T-helper 2 cell treated with Interferon-gamma antibody and Interleukin-4, amounts not matched to agents 5 μg/mL and 100 μg/mL, for 36 hours (primary cell): ENCODE measurements around the gene PRSS38.

ENCODE experiments used
- DNase-seq: peaks from one replicate; pipeline ENCODE4 v3.0.0; 2021; ENCODE audit warnings: low spot score
- H3K27ac Mint-ChIP-seq: one replicate; pipeline ENCODE4 v1.8.0; 2021; ENCODE audit warnings: mild to moderate bottlenecking, mixed read lengths
- H3K27me3 Mint-ChIP-seq: one replicate; pipeline ENCODE4 v1.8.0; 2021; ENCODE audit warnings: low read depth, mixed read lengths
- H3K36me3 Mint-ChIP-seq: one replicate; pipeline ENCODE4 v1.8.0; 2021; ENCODE audit warnings: low read depth, mixed read lengths
- H3K4me1 Mint-ChIP-seq: one replicate; pipeline ENCODE4 v1.8.0; 2021; ENCODE audit warnings: low read depth, mixed read lengths
- H3K4me3 Mint-ChIP-seq: one replicate; pipeline ENCODE4 v1.8.0; 2022; ENCODE audit warnings: mild to moderate bottlenecking, moderate library complexity, mixed read lengths
- H3K9me3 Mint-ChIP-seq: one replicate; pipeline ENCODE4 v1.8.0; 2021; ENCODE audit warnings: mixed read lengths

The PRSS38 gene

GRCh38 chr1:227885135-227885647 lies 69.7 kb downstream of the PRSS38 start:
- Mint-ChIP-seq H3K9me3 (no peaks in the 10 kb centered on the region), H3K27me3 (peaks cover 6% of the 10 kb centered on the region), H3K36me3 (no peaks in the 10 kb centered on the region), H3K27ac (peak overlapping the region; percentile 60), H3K4me3 (peak overlapping the region; percentile 65), H3K4me1 (peaks cover 4% of the 10 kb centered on the region)
- DNase-seq, result no peak

DNA sequence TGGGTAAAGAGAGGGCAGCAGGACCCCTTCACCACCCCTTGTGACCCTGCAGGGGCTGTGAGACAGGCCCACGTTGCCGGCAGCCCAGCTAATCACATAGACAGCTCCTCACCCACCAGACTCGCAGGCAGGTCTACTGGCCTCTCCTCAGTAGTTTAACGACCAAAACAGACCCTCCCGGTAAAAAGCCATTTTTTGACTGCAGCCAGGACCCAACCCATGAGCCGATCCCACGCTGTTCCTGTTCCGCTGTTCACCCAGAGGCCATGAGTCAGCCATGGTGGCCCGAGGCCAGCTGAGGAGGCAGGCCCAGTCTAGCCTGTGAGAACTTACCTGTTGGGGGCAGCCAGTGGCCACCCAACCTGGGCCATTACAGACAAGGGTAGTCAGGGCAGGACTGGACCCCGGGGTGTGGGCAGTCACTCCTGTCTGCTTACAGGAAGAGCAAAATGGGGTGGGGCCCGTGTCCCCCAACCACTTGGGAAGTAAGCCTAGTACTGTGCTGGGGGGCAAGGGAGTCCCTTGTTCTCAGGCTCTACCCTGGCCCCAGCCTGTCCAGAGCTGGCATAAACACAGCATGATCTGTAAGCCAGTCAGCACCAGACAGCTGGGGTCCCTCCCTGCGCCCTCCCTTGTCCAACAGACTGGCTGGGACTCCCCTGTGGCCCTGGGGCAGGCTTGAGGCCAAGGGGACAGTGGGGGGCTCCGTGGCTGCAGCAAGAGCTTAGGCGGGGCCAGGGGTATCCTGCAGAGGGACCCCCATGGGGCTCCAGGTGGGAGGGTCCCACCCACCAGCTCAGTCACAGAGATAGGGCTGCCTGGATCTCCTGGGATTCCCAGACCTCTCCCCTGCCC lies 70.4 kb downstream of the PRSS38 start:
- peaks cover 4% of the 10 kb centered on the region for H3K4me1 Mint-ChIP-seq
- peak overlapping the region; percentile 65 for H3K4me3 Mint-ChIP-seq
- peaks cover 2% of the 10 kb centered on the region for H3K27me3 Mint-ChIP-seq
- peak overlapping the region; percentile 60 for H3K27ac Mint-ChIP-seq
- no peak for DNase-seq
- H3K36me3 Mint-ChIP-seq, result no peaks in the 10 kb centered on the region
- no peaks in the 10 kb centered on the region for H3K9me3 Mint-ChIP-seq

- Mint-ChIP-seq H3K27ac (no peak overlapping the region), H3K36me3 (no peaks in the 10 kb centered on the region), H3K27me3 (peaks cover 2% of the 10 kb centered on the region), H3K4me3 (no peak overlapping the region), H3K4me1 (peaks cover 4% of the 10 kb centered on the region), H3K9me3 (no peaks in the 10 kb centered on the region)
- no peak for DNase-seq
Observed at GRCh38 chr1:227886503-227886961, 71.1 kb downstream of the PRSS38 start.

GRCh38 chr1:227886993-227887696 lies 71.7 kb downstream of the PRSS38 start:
- Mint-ChIP-seq H3K27me3 (no peaks in the 10 kb centered on the region), H3K27ac (no peak overlapping the region), H3K9me3 (no peaks in the 10 kb centered on the region), H3K36me3 (no peaks in the 10 kb centered on the region), H3K4me3 (no peak overlapping the region), H3K4me1 (peaks cover 4% of the 10 kb centered on the region)
- no peak for DNase-seq

- no peak overlapping the region for H3K4me3 Mint-ChIP-seq
- H3K9me3 Mint-ChIP-seq, result no peaks in the 10 kb centered on the region
- H3K27me3 Mint-ChIP-seq, result no peaks in the 10 kb centered on the region
- H3K36me3 Mint-ChIP-seq, result no peaks in the 10 kb centered on the region
- peaks cover 4% of the 10 kb centered on the region for H3K4me1 Mint-ChIP-seq
- H3K27ac Mint-ChIP-seq, result no peak overlapping the region
- no peak for DNase-seq
Observed at GRCh38 chr1:227887697-227888403, 72.4 kb downstream of the PRSS38 start.

- Mint-ChIP-seq H3K36me3 (no peaks in the 10 kb centered on the region), H3K4me1 (peaks cover 4% of the 10 kb centered on the region), H3K27me3 (no peaks in the 10 kb centered on the region), H3K4me3 (no peak overlapping the region), H3K27ac (no peak overlapping the region), H3K9me3 (no peaks in the 10 kb centered on the region)
- no peak for DNase-seq
Observed at GRCh38 chr1:227888404-227889046, 73.0 kb downstream of the PRSS38 start.

DNA sequence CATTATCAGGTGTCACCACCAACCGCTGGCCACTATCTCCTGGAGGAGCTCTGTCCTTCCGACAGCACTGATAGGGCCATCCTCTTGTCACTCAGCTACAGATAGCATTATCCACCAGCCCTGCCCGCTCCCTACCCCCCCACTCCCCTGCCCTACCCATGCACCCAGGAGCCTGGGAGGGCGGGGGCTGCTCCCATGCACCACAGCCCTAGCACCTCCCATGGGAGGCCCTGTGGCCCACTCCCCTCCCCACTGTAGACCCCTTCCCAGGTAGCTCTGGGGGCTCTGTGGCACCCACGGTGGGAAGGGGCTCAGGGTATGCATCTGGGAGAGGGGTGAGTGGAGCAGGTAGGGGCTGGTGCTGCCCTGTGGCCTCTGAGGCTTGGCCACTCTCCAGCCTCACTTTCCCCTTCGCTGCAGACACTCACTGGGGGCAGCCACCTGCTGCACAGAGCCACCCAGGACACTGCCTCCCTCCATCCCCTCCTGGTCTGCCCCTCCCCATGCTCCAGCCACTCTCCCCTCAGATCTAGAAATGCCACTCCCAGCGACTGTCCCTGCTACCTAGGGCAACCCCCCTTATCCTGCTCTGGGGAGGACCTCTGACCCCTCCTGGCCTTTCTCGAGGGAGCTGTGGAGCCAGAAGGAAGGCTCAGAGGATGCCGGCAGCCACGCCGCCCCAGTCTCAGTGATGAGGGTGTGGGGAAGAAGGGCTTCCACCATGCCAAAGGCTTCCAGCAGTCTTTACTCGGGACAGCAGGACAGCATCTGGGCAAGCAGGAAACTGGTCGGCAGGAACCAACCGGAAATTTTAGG lies 73.8 kb downstream of the PRSS38 start:
- no peak for DNase-seq
- no peaks in the 10 kb centered on the region for H3K36me3 Mint-ChIP-seq
- no peak overlapping the region for H3K27ac Mint-ChIP-seq
- H3K9me3 Mint-ChIP-seq, result no peaks in the 10 kb centered on the region
- H3K27me3 Mint-ChIP-seq, result no peaks in the 10 kb centered on the region
- no peak overlapping the region for H3K4me3 Mint-ChIP-seq
- peaks cover 4% of the 10 kb centered on the region for H3K4me1 Mint-ChIP-seq

GRCh38 chr1:227889863-227890405 lies 74.5 kb downstream of the PRSS38 start:
- no peak overlapping the region for H3K4me3 Mint-ChIP-seq
- no peaks in the 10 kb centered on the region for H3K9me3 Mint-ChIP-seq
- no peaks in the 10 kb centered on the region for H3K27me3 Mint-ChIP-seq
- no peaks in the 10 kb centered on the region for H3K36me3 Mint-ChIP-seq
- DNase-seq, result no peak
- no peak overlapping the region for H3K27ac Mint-ChIP-seq
- H3K4me1 Mint-ChIP-seq, result peaks cover 4% of the 10 kb centered on the region

DNA sequence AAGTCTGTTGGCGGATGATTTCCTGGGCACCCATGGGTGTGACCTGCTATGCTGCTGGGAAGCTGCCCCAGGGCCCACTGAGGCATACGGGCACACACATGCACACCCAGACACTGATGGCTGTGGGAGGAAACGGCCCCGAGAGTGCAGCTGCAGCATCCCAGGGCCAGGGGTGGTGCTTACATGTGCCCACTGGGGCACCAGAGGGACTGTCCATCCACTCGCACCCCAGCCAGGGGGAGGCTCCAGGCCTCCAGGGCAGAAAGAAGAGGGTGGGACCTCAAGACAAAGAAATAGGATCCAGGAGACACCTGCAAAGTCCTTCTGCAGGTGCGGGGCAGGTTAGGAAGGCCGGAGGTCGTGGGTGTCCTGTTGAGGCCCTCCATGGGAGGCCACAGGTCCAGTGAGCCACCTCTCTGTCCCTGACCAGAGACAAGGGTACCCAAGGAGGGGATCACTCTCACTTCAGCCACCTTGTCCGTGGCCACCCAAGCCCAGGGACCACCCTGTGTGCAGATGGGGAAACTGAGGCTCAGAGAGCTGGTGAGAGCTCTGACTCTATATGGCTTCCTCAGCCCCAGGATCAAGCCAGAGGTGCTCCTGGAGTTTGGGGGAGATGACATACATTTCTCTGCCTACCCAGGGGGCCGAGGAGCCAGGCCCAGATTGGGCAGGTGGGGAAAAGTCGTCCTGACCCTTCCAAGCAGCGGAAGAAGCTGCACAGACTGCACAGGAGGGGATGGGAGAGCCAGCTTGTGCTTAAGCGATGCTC lies 75.2 kb downstream of the PRSS38 start:
- DNase-seq, result no peak
- Mint-ChIP-seq H3K36me3 (no peaks in the 10 kb centered on the region), H3K4me1 (peaks cover 1% of the 10 kb centered on the region), H3K27me3 (no peaks in the 10 kb centered on the region), H3K9me3 (no peaks in the 10 kb centered on the region), H3K4me3 (no peak overlapping the region), H3K27ac (no peak overlapping the region)

DNA sequence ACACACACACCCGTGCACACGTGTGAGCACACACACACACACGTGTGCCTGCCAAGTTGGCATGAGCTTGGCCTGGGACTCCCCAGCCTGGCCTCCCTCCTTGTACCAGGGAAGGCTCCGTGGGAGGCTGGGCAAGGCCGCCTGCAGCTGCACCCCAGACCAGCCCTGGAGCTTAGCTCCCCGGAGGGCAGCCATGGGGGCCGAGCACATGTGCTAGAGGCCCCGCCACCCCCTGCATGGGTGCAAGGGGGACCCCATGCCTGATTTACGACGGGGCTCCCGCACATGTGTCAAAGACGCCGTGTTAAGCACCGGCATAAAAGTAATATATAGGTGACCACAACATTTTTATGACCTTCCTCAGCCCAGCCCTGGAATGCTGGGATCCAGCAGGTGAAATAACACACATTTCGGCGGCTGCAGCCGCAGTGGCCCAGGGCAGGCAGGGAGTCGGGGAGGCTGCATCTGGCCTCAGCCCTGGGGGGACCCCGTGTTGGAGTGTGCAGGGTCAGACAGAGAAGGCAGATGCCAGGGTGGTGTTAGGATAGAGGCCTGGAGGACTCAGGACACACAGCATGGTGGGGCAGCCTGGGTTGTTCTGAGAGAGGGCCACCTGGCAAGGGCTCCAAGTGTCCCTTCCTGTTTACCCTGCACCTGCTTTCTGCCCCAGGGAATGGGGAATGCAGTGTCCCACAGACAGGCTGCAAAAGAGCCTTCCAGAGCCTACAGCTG lies 75.9 kb downstream of the PRSS38 start:
- no peak overlapping the region for H3K27ac Mint-ChIP-seq
- no peak for DNase-seq
- no peaks in the 10 kb centered on the region for H3K9me3 Mint-ChIP-seq
- no peak overlapping the region for H3K4me3 Mint-ChIP-seq
- no peaks in the 10 kb centered on the region for H3K27me3 Mint-ChIP-seq
- H3K4me1 Mint-ChIP-seq, result no peaks in the 10 kb centered on the region
- H3K36me3 Mint-ChIP-seq, result no peaks in the 10 kb centered on the region

DNA sequence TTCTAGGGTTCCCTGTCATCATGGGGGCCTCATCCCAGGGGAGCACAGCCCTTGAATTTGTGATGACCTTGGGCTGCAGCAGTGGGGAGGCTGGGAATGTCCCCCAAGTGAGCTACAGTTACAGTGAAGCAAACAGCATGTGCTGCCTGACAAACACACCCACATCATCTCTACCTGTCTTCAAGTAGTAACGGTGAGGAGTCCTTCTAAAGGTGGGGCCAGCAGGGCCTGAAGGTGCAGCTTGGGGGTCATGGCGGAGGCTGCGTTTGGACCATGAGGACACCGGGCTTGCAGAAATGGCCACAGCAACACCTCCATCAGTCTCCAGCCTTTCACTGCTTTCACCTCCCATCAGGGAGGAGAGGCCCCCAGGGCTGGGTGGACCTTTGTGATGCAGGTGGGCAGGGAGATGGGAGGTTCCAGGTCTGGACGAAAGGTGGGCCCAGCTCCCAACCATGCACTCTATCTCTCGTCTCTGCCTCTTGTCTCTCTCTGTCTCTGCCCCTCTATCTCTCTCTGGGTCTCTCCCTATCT lies 76.5 kb downstream of the PRSS38 start:
- H3K27ac Mint-ChIP-seq, result no peak overlapping the region
- no peaks in the 10 kb centered on the region for H3K9me3 Mint-ChIP-seq
- no peak overlapping the region for H3K4me3 Mint-ChIP-seq
- H3K36me3 Mint-ChIP-seq, result no peaks in the 10 kb centered on the region
- H3K4me1 Mint-ChIP-seq, result no peaks in the 10 kb centered on the region
- H3K27me3 Mint-ChIP-seq, result no peaks in the 10 kb centered on the region
- no peak for DNase-seq
